ENCODE results near the gene DCTPP1. TPM values are rescaled to one million over a fixed set of nuclear protein-coding genes. Genes with fewer than 3 reads are reported as not detected.
"Not testable (repeated sequence)": the region's sequence is repeated elsewhere in the genome, so short reads cannot be mapped to it uniquely, and the experiment has no call there.

Gene DCTPP1
- total RNA-seq, 1 experiment from 2014 or later, result 120 TPM

DNA sequence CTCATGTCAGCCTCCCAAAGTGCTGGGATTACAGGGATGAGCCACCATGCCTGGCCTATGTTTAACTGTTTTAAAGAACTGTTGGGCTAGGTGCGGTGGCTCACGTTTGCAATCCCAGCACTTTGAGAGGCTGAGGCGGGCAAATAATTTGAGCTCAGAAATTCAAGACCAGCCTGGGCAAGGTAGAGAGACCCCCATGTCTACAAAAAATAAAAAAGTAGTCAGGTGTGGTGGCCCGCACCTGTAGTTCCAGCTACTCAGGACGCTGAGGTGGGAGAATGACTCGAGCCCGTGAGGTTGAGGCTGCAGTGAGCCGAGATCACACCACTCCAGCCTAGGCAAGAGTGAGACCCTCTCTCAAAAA is 40.8 kb upstream of the DCTPP1 start:
- H3K9me3 Mint-ChIP-seq (ENCODE audit: low read depth, unreplicated experiment), result no peaks in the 10 kb centered on the region
- no peaks in the 10 kb centered on the region for H3K4me1 Mint-ChIP-seq (ENCODE audit: low read depth, unreplicated experiment)
- peaks cover 33% of the 10 kb centered on the region for H3K27me3 Mint-ChIP-seq (ENCODE audit: unreplicated experiment)
- no peak overlapping the region for H3K27ac Mint-ChIP-seq (ENCODE audit: unreplicated experiment)
- H3K4me3 Mint-ChIP-seq (ENCODE audit: low read depth, unreplicated experiment), result no peak overlapping the region
- no TSS peak for BruUV-seq (replicated peaks)
- DNase-seq, result no peak
- H3K36me3 Mint-ChIP-seq (ENCODE audit: insufficient read depth, unreplicated experiment), result no peaks in the 10 kb centered on the region
- CTCF ChIA-PET, result no interaction called here
- TF ChIP-seq, protein P1, sequence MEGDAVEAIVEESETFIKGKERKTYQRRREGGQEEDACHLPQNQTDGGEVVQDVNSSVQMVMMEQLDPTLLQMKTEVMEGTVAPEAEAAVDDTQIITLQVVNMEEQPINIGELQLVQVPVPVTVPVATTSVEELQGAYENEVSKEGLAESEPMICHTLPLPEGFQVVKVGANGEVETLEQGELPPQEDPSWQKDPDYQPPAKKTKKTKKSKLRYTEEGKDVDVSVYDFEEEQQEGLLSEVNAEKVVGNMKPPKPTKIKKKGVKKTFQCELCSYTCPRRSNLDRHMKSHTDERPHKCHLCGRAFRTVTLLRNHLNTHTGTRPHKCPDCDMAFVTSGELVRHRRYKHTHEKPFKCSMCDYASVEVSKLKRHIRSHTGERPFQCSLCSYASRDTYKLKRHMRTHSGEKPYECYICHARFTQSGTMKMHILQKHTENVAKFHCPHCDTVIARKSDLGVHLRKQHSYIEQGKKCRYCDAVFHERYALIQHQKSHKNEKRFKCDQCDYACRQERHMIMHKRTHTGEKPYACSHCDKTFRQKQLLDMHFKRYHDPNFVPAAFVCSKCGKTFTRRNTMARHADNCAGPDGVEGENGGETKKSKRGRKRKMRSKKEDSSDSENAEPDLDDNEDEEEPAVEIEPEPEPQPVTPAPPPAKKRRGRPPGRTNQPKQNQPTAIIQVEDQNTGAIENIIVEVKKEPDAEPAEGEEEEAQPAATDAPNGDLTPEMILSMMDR (IDR thresholded peaks at IDR 0.05; ENCODE audit: unreplicated experiment), result no peak
- intact Hi-C loops (cut with micrococcal nuclease; ENCODE audit: unreplicated experiment), result no loop called here

DNA sequence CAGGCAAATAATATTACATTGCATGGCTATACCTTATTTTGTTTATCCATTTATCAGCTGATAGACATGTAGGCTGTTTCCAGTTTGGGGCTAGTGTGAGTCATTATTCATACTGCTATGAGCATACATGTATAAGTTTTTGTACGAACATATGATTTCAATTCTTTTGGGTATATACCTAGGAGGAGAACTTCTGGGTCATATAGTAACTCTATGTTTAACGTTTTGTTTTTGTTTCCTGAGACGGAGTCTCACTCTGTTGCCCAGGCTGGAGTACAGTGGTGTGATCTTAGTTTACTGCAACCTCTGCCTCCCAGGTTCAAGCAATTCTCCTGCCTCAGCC is 40.3 kb upstream of the DCTPP1 start:
- Mint-ChIP-seq H3K4me1 (ENCODE audit: low read depth, unreplicated experiment) (no peaks in the 10 kb centered on the region), H3K9me3 (ENCODE audit: low read depth, unreplicated experiment) (no peaks in the 10 kb centered on the region), H3K27ac (ENCODE audit: unreplicated experiment) (no peak overlapping the region), H3K4me3 (ENCODE audit: low read depth, unreplicated experiment) (no peak overlapping the region), H3K36me3 (ENCODE audit: insufficient read depth, unreplicated experiment) (no peaks in the 10 kb centered on the region), H3K27me3 (ENCODE audit: unreplicated experiment) (peaks cover 29% of the 10 kb centered on the region)
- intact Hi-C loops (cut with micrococcal nuclease; ENCODE audit: unreplicated experiment), result no loop called here
- TF ChIP-seq, protein P1 (IDR thresholded peaks at IDR 0.05; ENCODE audit: unreplicated experiment), result no peak
- BruUV-seq (replicated peaks), result no TSS peak
- DNase-seq, result no peak
- CTCF ChIA-PET, result no interaction called here

DNA sequence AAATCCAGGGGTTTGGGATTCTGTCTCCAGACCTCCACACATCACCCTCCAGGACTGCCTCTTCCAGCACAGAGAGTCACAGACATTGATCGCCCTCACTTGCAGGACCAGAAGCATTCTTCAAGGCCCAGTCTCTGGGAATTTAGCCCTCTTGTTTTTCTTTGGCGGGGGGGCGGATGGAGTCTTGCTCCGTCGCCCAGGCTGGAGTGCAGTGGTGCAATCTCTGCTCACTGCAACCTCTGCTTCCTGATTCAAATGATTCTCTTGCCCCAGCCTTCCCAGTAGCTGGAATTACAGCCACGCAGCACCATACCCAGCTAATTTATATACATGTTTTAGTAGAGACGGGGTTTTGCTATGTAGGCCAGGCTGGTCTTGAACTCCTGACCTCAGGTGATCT is 34.2 kb upstream of the DCTPP1 start:
- TF ChIP-seq, protein P1 (IDR thresholded peaks at IDR 0.05; ENCODE audit: unreplicated experiment), result no peak
- intact Hi-C loops (cut with micrococcal nuclease; ENCODE audit: unreplicated experiment), result no loop called here
- CTCF ChIA-PET, result no interaction called here
- no peak overlapping the region for H3K4me3 Mint-ChIP-seq (ENCODE audit: low read depth, unreplicated experiment)
- no peaks in the 10 kb centered on the region for H3K36me3 Mint-ChIP-seq (ENCODE audit: insufficient read depth, unreplicated experiment)
- no peaks in the 10 kb centered on the region for H3K27me3 Mint-ChIP-seq (ENCODE audit: unreplicated experiment)
- no TSS peak for BruUV-seq (replicated peaks)
- H3K4me1 Mint-ChIP-seq (ENCODE audit: low read depth, unreplicated experiment), result no peaks in the 10 kb centered on the region
- no peak for DNase-seq
- no peaks in the 10 kb centered on the region for H3K9me3 Mint-ChIP-seq (ENCODE audit: low read depth, unreplicated experiment)
- H3K27ac Mint-ChIP-seq (ENCODE audit: unreplicated experiment), result no peak overlapping the region

DNA sequence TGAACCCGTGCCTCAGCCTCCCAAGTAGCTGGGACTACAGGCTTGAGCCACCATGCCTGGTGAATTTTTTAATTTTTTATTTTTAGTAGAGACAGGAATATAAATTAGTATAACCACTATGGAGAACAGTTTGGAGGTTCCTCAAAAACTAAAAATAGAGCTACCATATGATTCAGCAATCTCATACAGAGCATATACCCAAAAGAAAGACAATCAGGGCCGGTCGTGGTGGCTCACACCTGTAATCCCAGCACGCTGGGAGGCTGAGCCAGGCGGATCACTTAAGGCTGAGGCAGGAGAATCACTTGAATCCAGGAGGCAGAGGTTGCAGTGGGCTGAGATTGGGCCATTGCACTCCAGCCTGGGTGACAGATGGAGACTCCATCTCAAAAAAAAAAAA is 31.6 kb upstream of the DCTPP1 start:
- H3K36me3 Mint-ChIP-seq (ENCODE audit: insufficient read depth, unreplicated experiment); H3K4me3 Mint-ChIP-seq (ENCODE audit: low read depth, unreplicated experiment); intact Hi-C loops (cut with micrococcal nuclease; ENCODE audit: unreplicated experiment); H3K4me1 Mint-ChIP-seq (ENCODE audit: low read depth, unreplicated experiment); H3K27me3 Mint-ChIP-seq (ENCODE audit: unreplicated experiment); BruUV-seq (replicated peaks); H3K9me3 Mint-ChIP-seq (ENCODE audit: low read depth, unreplicated experiment); H3K27ac Mint-ChIP-seq (ENCODE audit: unreplicated experiment); DNase-seq: not testable (repeated sequence)
- CTCF ChIA-PET, result interaction anchor here (0.7 to 1.2 kb wide), 2 partner anchors 9 to 97 kb away, joined by 4 read pairs; no protein-coding TSS in a partner anchor

DNA sequence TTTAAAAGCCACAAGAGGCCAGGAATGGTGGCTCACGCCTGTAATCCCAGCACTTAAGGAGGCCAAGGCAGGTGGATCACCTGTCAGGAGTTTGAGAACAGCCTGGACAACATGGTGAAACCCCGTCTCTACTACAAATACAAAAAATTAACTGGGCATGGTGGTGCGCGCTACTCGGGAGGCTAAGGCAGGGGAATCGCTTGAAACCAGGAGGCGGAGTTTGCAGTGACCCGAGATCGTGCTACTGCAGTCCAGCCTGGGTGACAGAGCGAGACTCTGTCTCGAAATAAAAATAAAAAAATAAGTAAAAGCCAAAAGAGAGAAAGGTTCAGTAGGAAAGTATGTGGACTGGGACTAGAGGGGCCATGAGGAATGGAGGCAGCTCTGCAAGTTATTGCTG is 29.6 kb upstream of the DCTPP1 start:
- CTCF ChIA-PET, result interaction anchor here (1.4 kb wide), 1 partner anchor 18 kb away, joined by 8 read pairs; no protein-coding TSS in a partner anchor

More for the DNA sequence above, 29.6 kb upstream of the DCTPP1 start:
- no peak for DNase-seq
- TF ChIP-seq, protein P1 (IDR thresholded peaks at IDR 0.05; ENCODE audit: unreplicated experiment), result no peak
- intact Hi-C loops (cut with micrococcal nuclease; ENCODE audit: unreplicated experiment), result no loop called here
- Mint-ChIP-seq H3K4me1 (ENCODE audit: low read depth, unreplicated experiment) (peaks cover 2% of the 10 kb centered on the region), H3K4me3 (ENCODE audit: low read depth, unreplicated experiment) (no peak overlapping the region), H3K36me3 (ENCODE audit: insufficient read depth, unreplicated experiment) (no peaks in the 10 kb centered on the region), H3K27me3 (ENCODE audit: unreplicated experiment) (peaks cover 10% of the 10 kb centered on the region), H3K27ac (ENCODE audit: unreplicated experiment) (no peak overlapping the region), H3K9me3 (ENCODE audit: low read depth, unreplicated experiment) (no peaks in the 10 kb centered on the region)
- no TSS peak for BruUV-seq (replicated peaks)

All from Calu3 (cell line).